ENCODE measurements around the gene IL36A.

IL36A gene

GRCh38 chr2:113012436-113013335 is 7.4 kb downstream of the IL36A start:
- TF ChIP-seq CTCF (conservative IDR thresholded peaks at IDR 0.05; ENCODE audit: control insufficient read depth, insufficient read depth, low read depth, low read length): no peak
- peak; percentile 6 for DNase-seq (ENCODE audit: low read depth)
- H3K4me3 ChIP-seq (ENCODE audit: control insufficient read depth, low read depth, low read length): no peak overlapping the region

GRCh38 chr2:113013336-113013661 is 8.0 kb downstream of the IL36A start:
- H3K4me3 ChIP-seq (ENCODE audit: control insufficient read depth, low read depth, low read length): no peak overlapping the region
- DNase-seq (ENCODE audit: low read depth): no peak
- TF ChIP-seq CTCF (conservative IDR thresholded peaks at IDR 0.05; ENCODE audit: control insufficient read depth, insufficient read depth, low read depth, low read length): no peak

GRCh38 chr2:113014067-113014466 is 8.8 kb downstream of the IL36A start:
- no peak overlapping the region for H3K4me3 ChIP-seq (ENCODE audit: control insufficient read depth, low read depth, low read length)
- no peak for DNase-seq (ENCODE audit: low read depth)
- TF ChIP-seq CTCF (conservative IDR thresholded peaks at IDR 0.05; ENCODE audit: control insufficient read depth, insufficient read depth, low read depth, low read length): no peak

- DNase-seq (ENCODE audit: low read depth): no peak
- no peak overlapping the region for H3K4me3 ChIP-seq (ENCODE audit: control insufficient read depth, low read depth, low read length)
- TF ChIP-seq CTCF (conservative IDR thresholded peaks at IDR 0.05; ENCODE audit: control insufficient read depth, insufficient read depth, low read depth, low read length): no peak
These were observed 9.8 kb downstream of the IL36A start for GRCh38 chr2:113015042-113015441.

GRCh38 chr2:113015655-113016054 is 10.4 kb downstream of the IL36A start:
- DNase-seq (ENCODE audit: low read depth): no peak
- no peak for TF ChIP-seq CTCF (conservative IDR thresholded peaks at IDR 0.05; ENCODE audit: control insufficient read depth, insufficient read depth, low read depth, low read length)
- H3K4me3 ChIP-seq (ENCODE audit: control insufficient read depth, low read depth, low read length): no peak overlapping the region

GRCh38 chr2:113018509-113018908 is 13.2 kb downstream of the IL36A start:
- no peak for DNase-seq (ENCODE audit: low read depth)
- no peak for TF ChIP-seq CTCF (conservative IDR thresholded peaks at IDR 0.05; ENCODE audit: control insufficient read depth, insufficient read depth, low read depth, low read length)
- no peak overlapping the region for H3K4me3 ChIP-seq (ENCODE audit: control insufficient read depth, low read depth, low read length)

Measured in fibroblast of mammary gland (primary cell).